ENCODE data around the gene RRP8.

DNA sequence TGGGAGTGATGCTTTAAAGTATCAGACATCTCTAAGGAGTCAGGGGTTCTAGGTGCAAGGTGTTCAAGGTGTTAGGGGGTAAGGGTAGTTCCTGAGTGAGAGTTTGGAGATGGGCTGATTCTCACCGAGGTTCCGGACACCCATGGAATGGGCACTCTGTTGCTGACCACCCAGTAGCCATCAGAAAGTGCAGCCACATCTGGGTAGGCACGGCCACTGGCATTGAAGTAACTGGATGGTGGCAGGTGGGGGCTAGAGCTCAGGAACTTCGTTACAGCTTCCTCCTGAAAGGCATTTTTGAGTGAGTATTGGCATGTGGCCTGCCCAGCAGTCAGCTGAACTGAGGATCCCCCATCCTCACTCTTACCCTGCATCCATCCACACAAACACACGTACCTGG is 11.6 kb upstream of the RRP8 start:
- TF ChIP-seq CTCF (conservative IDR thresholded peaks at IDR 0.05; ENCODE audit: low read length) = no peak
- TF ChIP-seq EZH2phosphoT487 (IDR thresholded peaks at IDR 0.05; ENCODE audit: borderline replicate concordance, low read depth, low read length) = no peak
